Endothelial cell of umbilical vein (primary cell): Measurements from ENCODE around the gene CIDEC.
"Not testable (repeated sequence)": the region's sequence is repeated elsewhere in the genome, so short reads cannot be mapped to it uniquely, and the experiment has no call there.

Experiments used
- CTCF ChIP-seq, 2 donors: IDR thresholded peaks; 1 replicate in 1 of 2; 2 replicates in 1 of 2; pipeline ENCODE4 v1.5.1; 2011; ENCODE audit warnings: low read length in 2 of 2, mild to moderate bottlenecking in 2 of 2, moderate library complexity in 2 of 2, control low read depth in 1 of 2, inconsistent platforms in 1 of 2, low read depth in 1 of 2; ENCODE audit not compliant: insufficient read depth in 1 of 2; ENCODE audit errors: extremely low read depth in 1 of 2
- EZH2 ChIP-seq: IDR thresholded peaks from 2 replicates; pipeline ENCODE4 v1.6.1; 2012; ENCODE audit warnings: borderline replicate concordance, low read depth, mild to moderate bottlenecking, moderate library complexity, low read length, inconsistent platforms; ENCODE audit not compliant: severe bottlenecking
- FOS ChIP-seq: IDR thresholded peaks from 2 replicates; pipeline ENCODE4 v1.6.1; 2011; ENCODE audit warnings: mild to moderate bottlenecking, low read length, moderate library complexity, borderline replicate concordance; ENCODE audit not compliant: insufficient read depth
- MAX ChIP-seq: IDR thresholded peaks from 2 replicates; pipeline ENCODE4 v1.6.1; 2011; ENCODE audit not compliant: insufficient read depth, insufficient read length
- MYC ChIP-seq: IDR thresholded peaks from one replicate; pipeline ENCODE4 v1.6.1; 2011; ENCODE audit warnings: mild to moderate bottlenecking, low read depth, low read length
- POLR2A ChIP-seq: IDR thresholded peaks from 2 replicates; pipeline ENCODE4 v1.6.1; 2012; ENCODE audit warnings: low read depth, mild to moderate bottlenecking, control low read depth, low read length
- POLR2AphosphoS5 ChIP-seq: IDR thresholded peaks from 2 replicates; pipeline ENCODE4 v1.6.1; 2012; ENCODE audit warnings: low read depth, mild to moderate bottlenecking, control low read depth, low read length, moderate library complexity; ENCODE audit not compliant: insufficient read depth

GRCh38 chr3:9848860-9849259 is 31.2 kb downstream of the CIDEC start:
- not testable (repeated sequence) for TF ChIP-seq POLR2A, EZH2, MAX, POLR2AphosphoS5, FOS, MYC
- TF ChIP-seq CTCF (IDR thresholded peaks at IDR 0.05; ENCODE audit: extremely low read depth in 1 of 2, insufficient read depth in 1 of 2, low read depth in 1 of 2, low read length in 2 of 2), result peak; percentile 12 to 23
